Measurements from ENCODE around the gene IREB2.

The IREB2 gene

DNA sequence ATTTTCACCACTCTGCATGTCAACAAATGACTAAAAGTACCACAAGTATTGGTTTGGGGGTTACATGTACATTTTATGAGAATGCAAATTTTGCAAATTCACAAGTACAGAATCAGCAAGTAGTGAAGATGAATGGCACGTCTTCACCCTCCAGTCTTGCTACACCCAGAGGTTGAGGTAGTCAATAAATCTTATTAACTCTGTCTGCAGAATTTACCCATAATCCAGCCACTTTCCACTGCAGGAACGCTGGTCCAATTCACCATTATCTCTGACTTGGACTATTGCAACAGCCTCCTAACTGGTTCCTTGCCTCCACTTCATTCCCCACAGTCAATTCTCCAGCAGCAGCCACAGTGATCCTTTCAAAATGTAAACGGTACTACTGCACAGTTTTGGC is 112.8 kb downstream of the IREB2 start:
- DNase-seq (ENCODE audit: low spot score) = no peak

All from putamen (tissue), 1 donor.